Mammary epithelial cell (primary cell): Measurements from ENCODE around the gene CNTN2.

Experiments
- EZH2 ChIP-seq: IDR thresholded peaks from 2 replicates; pipeline ENCODE4 v1.6.1; 2012; ENCODE audit warnings: low read length, inconsistent platforms, borderline replicate concordance
- TF ChIP-seq, protein P1 (sequence below), 2 donors: IDR thresholded peaks in 1 of 2; conservative IDR thresholded peaks in 1 of 2; 2 replicates each; pipeline ENCODE4 v1.5.1; 2011 to 2012; ENCODE audit warnings: inconsistent platforms in 2 of 2, low read length in 2 of 2, mild to moderate bottlenecking in 2 of 2, control low read depth in 1 of 2, low read depth in 1 of 2; ENCODE audit not compliant: insufficient read depth in 1 of 2; ENCODE audit errors: extremely low read depth in 1 of 2

DNA sequence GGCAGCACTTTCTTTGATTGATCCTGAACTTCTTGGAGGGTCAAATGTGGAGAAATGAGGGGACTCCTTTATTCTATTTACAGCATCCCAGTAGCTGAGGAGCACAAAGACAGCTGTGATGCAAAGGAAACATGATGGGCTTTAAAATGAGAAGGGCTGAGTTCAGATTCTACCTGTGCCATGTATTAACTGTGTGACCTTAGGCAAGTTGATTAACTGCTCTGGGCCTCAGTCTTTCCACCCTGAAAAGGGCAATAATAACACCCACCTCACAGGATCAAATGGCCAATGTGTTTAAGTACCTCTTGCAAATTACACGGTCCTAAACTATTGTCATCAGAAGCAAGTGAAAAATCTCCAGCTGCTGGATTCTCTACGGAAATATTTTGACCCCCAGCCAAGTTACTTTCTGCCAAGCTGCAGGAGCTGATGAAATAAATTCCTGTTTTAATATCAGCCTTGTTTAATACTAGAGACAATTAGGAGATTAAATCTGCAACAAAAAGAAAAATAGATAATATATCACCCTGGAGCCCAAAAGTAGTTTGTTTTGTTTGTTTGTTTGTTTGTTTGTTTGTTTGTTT lies 25.5 kb downstream of the CNTN2 start:
- TF ChIP-seq EZH2: no peak
- TF ChIP-seq, protein P1, sequence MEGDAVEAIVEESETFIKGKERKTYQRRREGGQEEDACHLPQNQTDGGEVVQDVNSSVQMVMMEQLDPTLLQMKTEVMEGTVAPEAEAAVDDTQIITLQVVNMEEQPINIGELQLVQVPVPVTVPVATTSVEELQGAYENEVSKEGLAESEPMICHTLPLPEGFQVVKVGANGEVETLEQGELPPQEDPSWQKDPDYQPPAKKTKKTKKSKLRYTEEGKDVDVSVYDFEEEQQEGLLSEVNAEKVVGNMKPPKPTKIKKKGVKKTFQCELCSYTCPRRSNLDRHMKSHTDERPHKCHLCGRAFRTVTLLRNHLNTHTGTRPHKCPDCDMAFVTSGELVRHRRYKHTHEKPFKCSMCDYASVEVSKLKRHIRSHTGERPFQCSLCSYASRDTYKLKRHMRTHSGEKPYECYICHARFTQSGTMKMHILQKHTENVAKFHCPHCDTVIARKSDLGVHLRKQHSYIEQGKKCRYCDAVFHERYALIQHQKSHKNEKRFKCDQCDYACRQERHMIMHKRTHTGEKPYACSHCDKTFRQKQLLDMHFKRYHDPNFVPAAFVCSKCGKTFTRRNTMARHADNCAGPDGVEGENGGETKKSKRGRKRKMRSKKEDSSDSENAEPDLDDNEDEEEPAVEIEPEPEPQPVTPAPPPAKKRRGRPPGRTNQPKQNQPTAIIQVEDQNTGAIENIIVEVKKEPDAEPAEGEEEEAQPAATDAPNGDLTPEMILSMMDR (conservative IDR thresholded peaks at IDR 0.05 in 1 of 2, IDR thresholded peaks at IDR 0.05 in 1 of 2; ENCODE audit: extremely low read depth in 1 of 2, insufficient read depth in 1 of 2, low read depth in 1 of 2, low read length in 2 of 2): no peak
